Tibial nerve (tissue), 3 donors: ENCODE results near the gene FNDC3A.

Experiments used
- CTCF ChIP-seq, 5 experiments: fragments of 200-600 bp in 3 of 5; fragments of 450-650 bp in 2 of 5; sonication (generic) in 3 of 5; IDR thresholded peaks; one replicate each; pipeline ENCODE4 v1.5.1; 2016 to 2019; ENCODE audit warnings: antibody characterized with exemption in 5 of 5, mild to moderate bottlenecking in 3 of 5, moderate library complexity in 2 of 5
- POLR2A ChIP-seq, 2 donors: fragments of 450-650 bp; IDR thresholded peaks; one replicate each; pipeline ENCODE4 v1.6.1; 2017; ENCODE audit warnings: antibody characterized with exemption in 2 of 2, mild to moderate bottlenecking in 2 of 2, moderate library complexity in 2 of 2

GRCh38 chr13:49029570-49029969 lies 53.9 kb downstream of the FNDC3A start:
- TF ChIP-seq CTCF (IDR thresholded peaks at IDR 0.05) = no peak
- no peak for TF ChIP-seq POLR2A (IDR thresholded peaks at IDR 0.05)
